IPS-20b (cell line): ENCODE data around the gene VPS50.
"Not testable (repeated sequence)": the region's sequence is repeated elsewhere in the genome, so short reads cannot be mapped to it uniquely, and the experiment has no call there.

ENCODE experiments used
- H3K27ac ChIP-seq: one replicate; pipeline ENCODE4 v1.5.1; 2013; ENCODE audit warnings: low read length
- H3K27me3 ChIP-seq: 2 replicates; pipeline ENCODE4 v1.6.1; 2013; ENCODE audit warnings: mild to moderate bottlenecking, low read length, inconsistent platforms; ENCODE audit not compliant: insufficient read depth
- H3K36me3 ChIP-seq: 2 replicates; pipeline ENCODE4 v1.6.1; 2013; ENCODE audit warnings: low read depth, mild to moderate bottlenecking, inconsistent platforms, low read length, moderate library complexity; ENCODE audit not compliant: insufficient read depth
- H3K4me1 ChIP-seq: 2 replicates; pipeline ENCODE4 v1.6.1; 2013; ENCODE audit warnings: mild to moderate bottlenecking, control low read depth, inconsistent platforms, low read length, moderate library complexity; ENCODE audit not compliant: insufficient read depth
- H3K4me3 ChIP-seq: 2 replicates; pipeline ENCODE4 v1.5.1; 2013; ENCODE audit warnings: mild to moderate bottlenecking, low read length, inconsistent platforms
- H3K9ac ChIP-seq: 2 replicates; pipeline ENCODE4 v1.6.1; 2013; ENCODE audit warnings: low read depth, mild to moderate bottlenecking, inconsistent platforms, low read length, moderate library complexity
- H3K9me3 ChIP-seq: 2 replicates; pipeline ENCODE4 v1.6.1; 2013; ENCODE audit warnings: mild to moderate bottlenecking, low read depth, low read length, inconsistent platforms; ENCODE audit not compliant: insufficient read depth

VPS50 gene

DNA sequence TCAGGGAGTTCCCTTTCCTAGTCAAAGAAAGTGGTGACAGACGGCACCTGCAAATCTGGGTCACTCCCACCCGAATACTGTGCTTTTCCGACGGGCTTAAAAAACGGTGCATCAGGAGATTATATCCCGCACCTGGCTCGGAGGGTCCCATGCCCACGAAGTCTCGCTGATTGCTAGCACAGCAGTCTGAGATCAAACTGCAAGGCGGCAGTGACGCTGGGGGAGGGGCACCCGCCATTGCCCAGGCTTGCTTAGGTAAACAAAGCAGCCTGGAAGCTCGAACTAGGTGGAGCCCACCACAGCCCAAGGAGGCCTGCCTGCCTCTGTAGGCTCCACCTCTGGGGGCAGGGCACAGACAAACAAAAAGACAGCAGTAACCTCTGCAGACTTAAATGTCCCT lies 110.0 kb downstream of the VPS50 start:
- Histone ChIP-seq H3K36me3 (peaks cover 11% of the 10 kb centered on the region), H3K9me3 (peaks cover 12% of the 10 kb centered on the region), H3K4me1 (peaks cover 22% of the 10 kb centered on the region)
- H3K9ac ChIP-seq, H3K4me3 ChIP-seq, H3K27me3 ChIP-seq, H3K27ac ChIP-seq: not testable (repeated sequence)

DNA sequence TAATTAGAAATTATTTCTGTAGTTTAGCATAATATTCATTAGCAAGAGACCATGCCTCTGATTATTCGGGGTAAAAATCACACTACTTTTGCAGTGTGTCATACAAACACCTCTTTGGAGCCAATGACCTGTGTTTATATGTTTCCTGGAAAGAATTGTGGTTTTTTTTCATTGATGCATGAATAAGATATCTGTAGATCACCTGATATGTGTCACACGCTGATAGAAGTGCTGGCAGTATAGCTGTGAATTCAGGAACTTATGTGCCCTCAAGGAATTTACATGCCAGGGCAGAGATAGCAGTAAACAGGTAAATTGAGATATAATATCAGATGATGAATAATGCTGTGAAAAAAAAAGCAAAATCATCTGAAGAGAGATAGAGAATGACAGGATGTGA lies 118.2 kb downstream of the VPS50 start:
- Histone ChIP-seq H3K4me1 (no peaks in the 10 kb centered on the region), H3K4me3 (no peak overlapping the region), H3K27me3 (no peaks in the 10 kb centered on the region), H3K9me3 (no peaks in the 10 kb centered on the region), H3K36me3 (0 out of 2 replicates have a peak, but pooled peaks cover 4% of the 10 kb centered on the region), H3K27ac (no peak overlapping the region), H3K9ac (no peak overlapping the region)

DNA sequence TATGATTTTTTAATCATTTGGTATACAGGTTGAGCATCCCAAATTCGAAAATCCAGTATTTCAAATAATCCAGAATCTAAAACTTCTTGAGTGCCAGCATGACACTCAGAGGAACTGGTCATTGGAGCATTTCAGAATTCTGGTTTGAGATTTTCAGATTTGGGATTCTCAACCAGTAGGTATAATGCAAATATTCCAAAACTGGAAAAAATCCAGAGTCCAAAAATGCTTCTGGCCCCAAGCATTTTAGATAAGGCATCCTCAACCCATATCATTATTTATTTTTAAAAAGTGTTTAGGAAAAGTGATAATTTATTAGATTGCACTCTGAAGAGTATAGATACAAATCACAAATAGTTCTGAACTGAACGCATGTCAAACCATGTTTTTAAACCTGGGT lies 120.7 kb downstream of the VPS50 start:
- Histone ChIP-seq H3K4me3 (no peak overlapping the region), H3K27ac (no peak overlapping the region), H3K27me3 (no peaks in the 10 kb centered on the region), H3K4me1 (no peaks in the 10 kb centered on the region), H3K9ac (no peak overlapping the region), H3K36me3 (0 out of 2 replicates have a peak, but pooled peaks cover 4% of the 10 kb centered on the region), H3K9me3 (no peaks in the 10 kb centered on the region)

DNA sequence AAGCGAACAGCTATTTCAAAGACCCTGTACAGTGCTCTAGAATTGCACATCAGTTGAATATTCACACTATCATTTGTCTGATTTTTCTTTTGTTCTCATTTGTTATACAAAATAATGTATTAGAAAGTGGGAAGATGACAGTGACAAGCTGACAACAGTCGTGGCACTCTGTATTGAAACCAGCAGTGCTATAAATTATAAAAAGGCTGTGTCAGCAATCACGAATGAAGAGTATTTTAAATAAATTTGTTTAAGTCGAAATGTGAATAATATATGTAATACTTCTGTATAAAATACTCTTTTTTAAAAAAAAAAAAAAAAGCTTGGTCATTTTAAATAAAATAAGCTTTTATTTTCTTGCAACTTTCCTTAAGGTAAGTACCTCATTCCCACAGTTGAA lies 122.6 kb downstream of the VPS50 start:
- H3K9me3 ChIP-seq, result no peaks in the 10 kb centered on the region
- H3K36me3 ChIP-seq, result no peaks in the 10 kb centered on the region
- H3K4me1 ChIP-seq, result no peaks in the 10 kb centered on the region
- no peak overlapping the region for H3K4me3 ChIP-seq
- no peak overlapping the region for H3K27ac ChIP-seq
- no peaks in the 10 kb centered on the region for H3K27me3 ChIP-seq
- no peak overlapping the region for H3K9ac ChIP-seq

DNA sequence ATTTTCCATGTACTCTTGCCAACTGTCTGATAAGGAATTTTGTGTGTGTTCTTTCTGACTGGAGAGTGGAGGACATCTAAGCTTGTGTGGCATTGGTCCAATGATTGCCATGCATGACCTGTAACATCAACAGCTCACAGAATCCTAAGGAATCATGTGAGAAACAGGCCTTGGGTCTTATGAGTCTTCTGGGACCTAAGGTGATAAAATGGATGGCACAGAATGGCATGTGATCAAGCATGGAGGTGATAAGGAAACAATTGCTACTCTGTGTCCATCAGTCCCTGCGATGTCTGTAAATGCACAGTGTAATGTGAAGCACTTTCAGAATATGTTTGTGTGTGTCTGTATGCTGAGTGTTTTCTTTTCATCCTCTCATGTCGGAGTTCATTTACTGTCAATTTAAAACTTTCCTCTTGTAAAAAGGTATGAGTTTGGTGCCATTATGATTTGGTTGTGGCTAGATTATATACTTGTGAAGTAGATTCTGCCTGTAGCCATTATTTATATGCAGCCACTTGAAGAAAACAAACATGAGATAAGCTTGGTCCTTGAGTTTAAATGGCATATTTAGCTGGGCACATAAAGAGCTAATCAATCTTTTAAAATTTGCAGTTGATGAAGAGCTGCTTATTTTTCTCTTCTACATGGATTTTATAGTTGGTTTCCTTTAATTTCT lies 127.5 kb downstream of the VPS50 start:
- Histone ChIP-seq H3K36me3 (no peaks in the 10 kb centered on the region), H3K4me1 (peaks cover 4% of the 10 kb centered on the region; the same call in 1 of the 2 replicates), H3K4me3 (no peak overlapping the region), H3K9me3 (no peaks in the 10 kb centered on the region), H3K27me3 (no peaks in the 10 kb centered on the region), H3K9ac (no peak overlapping the region), H3K27ac (no peak overlapping the region)

DNA sequence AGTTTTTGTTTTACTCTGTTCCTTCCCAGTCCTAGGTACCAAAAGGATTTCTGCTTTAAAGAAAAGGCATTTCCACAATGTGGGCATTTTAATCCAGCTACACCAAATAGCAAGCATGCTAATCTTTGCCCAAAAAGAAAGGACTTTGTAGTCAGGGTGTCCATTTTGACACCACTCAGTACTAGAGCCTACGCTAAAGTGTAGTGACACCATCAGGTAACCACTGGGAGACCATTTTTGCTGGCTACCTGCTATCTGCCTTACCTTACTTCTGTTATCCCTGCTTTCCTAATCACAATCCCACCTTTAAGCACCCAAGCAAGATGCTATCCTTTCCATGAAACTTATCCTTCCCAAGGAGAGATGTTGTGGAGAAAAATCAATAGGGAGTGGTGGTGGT lies 129.7 kb downstream of the VPS50 start:
- no peaks in the 10 kb centered on the region for H3K36me3 ChIP-seq
- H3K4me1 ChIP-seq, result peaks cover 4% of the 10 kb centered on the region; the same call in 1 of the 2 replicates
- H3K27ac ChIP-seq, result no peak overlapping the region
- no peaks in the 10 kb centered on the region for H3K27me3 ChIP-seq
- no peak overlapping the region for H3K4me3 ChIP-seq
- H3K9ac ChIP-seq, result no peak overlapping the region
- H3K9me3 ChIP-seq, result no peaks in the 10 kb centered on the region

DNA sequence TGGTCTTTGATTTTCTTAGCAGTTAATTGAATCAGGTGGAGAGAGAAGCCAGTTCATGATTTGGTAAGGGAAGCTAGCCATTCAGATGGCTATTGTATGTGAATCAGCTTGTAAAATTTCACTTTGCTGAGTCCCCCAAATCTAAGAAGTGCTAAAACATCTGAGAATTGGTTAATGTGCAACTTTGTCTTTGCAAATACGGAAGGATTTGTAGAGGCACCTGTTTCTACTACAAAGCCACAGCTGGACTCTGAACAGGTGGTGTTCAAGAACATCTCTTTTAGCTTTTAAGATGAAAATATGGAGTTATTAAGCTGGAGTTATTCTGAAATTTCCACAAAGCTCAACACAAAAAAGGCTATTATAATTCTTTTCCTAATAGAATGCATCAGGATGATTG lies 132.6 kb downstream of the VPS50 start:
- H3K4me3 ChIP-seq, result no peak overlapping the region
- peaks cover 4% of the 10 kb centered on the region; the same call in 1 of the 2 replicates for H3K4me1 ChIP-seq
- no peaks in the 10 kb centered on the region for H3K9me3 ChIP-seq
- H3K9ac ChIP-seq, result no peak overlapping the region
- no peaks in the 10 kb centered on the region for H3K27me3 ChIP-seq
- no peak overlapping the region for H3K27ac ChIP-seq
- H3K36me3 ChIP-seq, result no peaks in the 10 kb centered on the region

DNA sequence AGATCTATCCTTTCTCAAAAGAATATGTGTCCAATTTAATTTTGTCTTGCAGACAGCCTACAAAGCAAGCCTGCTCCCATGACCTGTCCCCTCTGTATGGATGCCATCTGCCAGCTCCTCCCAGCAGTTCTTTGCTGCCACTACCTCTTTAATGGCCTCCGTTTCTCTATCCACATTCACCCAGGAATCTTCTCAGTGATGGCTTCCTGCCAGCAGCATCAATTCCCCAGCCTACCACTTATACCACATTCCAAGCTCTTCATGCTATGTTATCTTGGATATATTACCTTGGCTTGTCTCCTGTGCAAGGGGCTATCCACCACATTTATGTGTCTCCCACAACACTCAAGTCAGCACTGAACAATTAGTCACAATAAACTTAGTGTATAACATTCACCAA lies 133.2 kb downstream of the VPS50 start:
- Histone ChIP-seq H3K27me3 (no peaks in the 10 kb centered on the region), H3K4me3 (no peak overlapping the region), H3K9me3 (no peaks in the 10 kb centered on the region), H3K4me1 (peaks cover 3% of the 10 kb centered on the region; the same call in 1 of the 2 replicates), H3K36me3 (no peaks in the 10 kb centered on the region), H3K9ac (no peak overlapping the region), H3K27ac (no peak overlapping the region)

DNA sequence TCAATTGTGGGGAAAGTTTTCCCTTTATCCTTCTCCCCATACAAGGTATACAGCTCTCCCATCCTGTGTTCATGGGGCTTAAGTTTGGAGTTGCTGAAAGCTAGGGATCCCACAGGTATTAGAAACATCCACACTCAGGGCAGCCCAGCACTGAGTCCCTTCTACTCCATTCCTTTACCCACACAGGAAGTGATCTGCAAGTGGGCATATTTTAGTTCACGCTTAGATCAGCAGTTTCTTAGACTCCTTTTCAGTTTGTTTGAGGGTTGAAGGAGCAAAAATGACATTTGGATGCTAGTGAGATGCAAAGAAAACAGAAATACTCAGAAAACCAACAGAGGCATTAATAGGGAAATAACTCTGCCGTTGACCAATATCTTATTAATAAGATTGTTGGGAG lies 134.7 kb downstream of the VPS50 start:
- no peaks in the 10 kb centered on the region for H3K4me1 ChIP-seq
- no peak overlapping the region for H3K9ac ChIP-seq
- H3K36me3 ChIP-seq, result no peaks in the 10 kb centered on the region

DNA sequence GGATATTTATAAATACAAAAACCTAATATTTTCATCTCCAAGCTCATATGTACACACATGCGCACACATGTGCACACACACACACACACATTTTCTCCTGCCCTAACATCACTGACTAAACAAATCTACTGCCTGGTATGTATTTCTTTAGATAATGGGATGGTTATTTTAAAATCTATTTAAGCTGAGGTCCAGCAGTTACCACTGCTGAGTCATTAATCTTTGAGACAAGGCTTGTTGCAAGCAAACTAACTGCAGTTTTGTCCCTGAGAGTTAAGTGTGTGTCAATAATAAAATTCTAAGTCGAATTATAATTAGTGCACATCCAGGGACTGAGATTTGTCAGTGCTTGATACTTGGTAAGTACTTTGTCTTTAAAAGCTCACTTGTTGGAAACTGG lies 135.1 kb downstream of the VPS50 start:
- H3K9me3 ChIP-seq, result no peaks in the 10 kb centered on the region
- H3K4me1 ChIP-seq, result no peaks in the 10 kb centered on the region
- H3K27me3 ChIP-seq, result no peaks in the 10 kb centered on the region
- H3K9ac ChIP-seq, result no peak overlapping the region
- H3K36me3 ChIP-seq, result no peaks in the 10 kb centered on the region
- H3K4me3 ChIP-seq, result no peak overlapping the region
- H3K27ac ChIP-seq, result no peak overlapping the region

More for the DNA sequence above, 134.7 kb downstream of the VPS50 start:
- no peak overlapping the region for H3K4me3 ChIP-seq
- H3K27ac ChIP-seq, result no peak overlapping the region
- no peaks in the 10 kb centered on the region for H3K27me3 ChIP-seq
- no peaks in the 10 kb centered on the region for H3K9me3 ChIP-seq

DNA sequence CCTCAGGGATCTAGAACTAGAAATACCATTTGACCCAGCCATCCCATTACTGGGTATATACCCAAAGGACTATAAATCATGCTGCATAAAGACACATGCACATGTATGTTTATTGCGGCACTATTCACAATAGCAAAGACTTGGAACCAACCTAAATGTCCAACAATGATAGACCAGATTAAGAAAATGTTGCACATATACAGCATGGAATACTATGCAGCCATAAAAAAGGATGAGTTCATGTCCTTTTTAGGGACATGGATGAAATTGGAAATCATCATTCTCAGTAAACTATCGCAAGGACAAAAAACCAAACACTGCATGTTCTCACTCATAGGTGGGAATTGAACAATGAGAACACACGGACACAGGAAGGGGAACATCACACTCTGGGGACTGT lies 138.8 kb downstream of the VPS50 start:
- not testable (repeated sequence) for H3K36me3 ChIP-seq, H3K27ac ChIP-seq, H3K27me3 ChIP-seq, H3K4me3 ChIP-seq, H3K9ac ChIP-seq, H3K4me1 ChIP-seq, H3K9me3 ChIP-seq

DNA sequence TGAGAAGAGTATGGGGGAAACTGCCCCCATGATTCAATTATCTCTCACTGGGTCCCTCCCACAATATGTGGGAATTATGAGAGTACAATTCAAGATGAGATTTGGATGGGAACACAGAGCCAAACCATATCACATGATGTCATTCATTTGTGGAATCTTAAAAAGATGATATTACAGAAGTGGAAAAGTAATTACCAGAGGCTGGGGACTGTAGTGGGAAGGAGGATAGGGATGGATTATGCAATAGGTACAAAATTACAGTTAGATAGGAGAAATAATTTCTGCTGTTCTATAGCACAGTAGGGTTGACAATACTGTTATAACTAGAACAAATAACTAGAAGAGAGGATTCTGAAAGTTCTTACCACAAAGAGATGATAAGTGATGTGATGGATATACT lies 141.4 kb downstream of the VPS50 start:
- Histone ChIP-seq H3K9ac (no peak overlapping the region), H3K9me3 (no peaks in the 10 kb centered on the region), H3K36me3 (no peaks in the 10 kb centered on the region), H3K27ac (no peak overlapping the region), H3K4me1 (no peaks in the 10 kb centered on the region), H3K27me3 (no peaks in the 10 kb centered on the region), H3K4me3 (no peak overlapping the region)
